Measurements from ENCODE around the gene FBN3.

The FBN3 gene

DNA sequence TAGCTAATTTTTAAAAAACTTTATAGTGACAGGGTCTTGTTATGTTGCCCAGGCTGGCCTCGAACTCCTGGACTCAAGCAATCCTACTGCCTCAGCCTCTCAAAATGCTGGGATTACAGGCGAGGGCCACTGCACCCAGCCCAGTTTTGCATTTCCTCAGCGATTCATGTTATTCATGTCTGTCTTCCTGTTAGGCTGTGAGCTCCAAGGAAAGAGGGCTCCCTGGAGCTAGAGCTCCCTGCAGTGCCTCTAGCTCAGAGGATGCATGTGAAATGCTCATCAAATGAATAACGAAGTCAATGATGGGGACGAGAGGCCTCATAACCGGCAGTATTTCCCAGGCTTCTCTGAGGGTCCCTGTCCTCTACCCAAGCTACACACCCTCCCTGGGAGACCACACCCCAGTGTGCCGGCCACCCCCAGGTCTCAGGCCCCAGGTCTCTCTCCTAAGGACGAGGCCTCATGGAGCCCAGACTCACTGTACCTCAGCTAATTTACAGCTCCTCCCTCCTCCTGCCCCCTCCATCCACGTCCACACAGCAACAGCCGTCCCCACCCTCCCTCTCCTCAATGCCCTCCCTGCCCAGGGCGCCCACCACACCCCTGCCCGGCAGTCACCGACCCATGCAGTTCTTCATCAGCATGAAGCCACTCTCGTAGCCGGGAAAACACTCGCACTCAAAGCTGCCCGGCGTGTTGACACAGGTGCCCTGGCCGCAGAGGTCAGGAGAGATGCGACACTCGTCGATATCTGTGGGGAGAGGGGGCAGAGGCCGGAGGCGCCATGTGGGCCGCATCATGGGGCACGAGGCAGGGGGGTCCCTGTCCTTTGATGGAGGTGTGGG, 28.5 kb downstream of the FBN3 start:
- no peaks in the 10 kb centered on the region for H3K9me3 ChIP-seq (ENCODE audit: low read depth, low read length)
- no peak for DNase-seq (ENCODE audit: low read depth, low spot score)
- no peak overlapping the region for H3K4me3 ChIP-seq
- no peak overlapping the region for H3K27ac ChIP-seq
- TF ChIP-seq EZH2 (IDR thresholded peaks at IDR 0.05) (no peak), POLR2AphosphoS5 (IDR thresholded peaks at IDR 0.05; ENCODE audit: borderline replicate concordance, low read depth, low read length) (no peak), FOXP2 (optimal IDR thresholded peaks at IDR 0.05; ENCODE audit: control extremely low read depth, extremely low read length, insufficient read depth) (no peak)
- H3K36me3 ChIP-seq (ENCODE audit: insufficient read depth, low read length), result peaks cover 6% of the 10 kb centered on the region; the same call in 1 of the 2 replicates
- H3K9ac ChIP-seq (ENCODE audit: insufficient read length), result no peak overlapping the region

DNA sequence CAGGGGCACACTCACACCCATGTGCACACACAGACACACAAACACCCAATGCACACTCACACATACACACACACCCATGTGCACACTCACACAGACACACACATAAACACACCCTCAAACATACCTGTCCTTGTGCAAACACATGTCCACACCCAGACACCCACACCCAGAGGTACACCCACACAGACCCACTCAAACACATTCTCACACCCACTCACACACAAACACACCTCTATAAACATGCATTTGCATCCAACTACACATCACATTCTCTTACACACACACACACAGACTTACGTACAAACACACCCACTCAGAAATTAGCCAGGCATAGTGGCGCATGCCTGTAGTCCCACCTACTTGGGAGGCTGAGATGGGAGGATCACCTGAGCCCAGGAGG, 31.4 kb downstream of the FBN3 start:
- H3K36me3 ChIP-seq (ENCODE audit: insufficient read depth, low read length), result no peaks in the 10 kb centered on the region; the same call in 1 of the 2 replicates
- H3K4me3 ChIP-seq, result no peak overlapping the region
- H3K9ac ChIP-seq (ENCODE audit: insufficient read length), result no peak overlapping the region
- no peaks in the 10 kb centered on the region for H3K9me3 ChIP-seq (ENCODE audit: low read depth, low read length)
- TF ChIP-seq POLR2AphosphoS5 (IDR thresholded peaks at IDR 0.05; ENCODE audit: borderline replicate concordance, low read depth, low read length) (no peak), EZH2 (IDR thresholded peaks at IDR 0.05) (no peak), FOXP2 (optimal IDR thresholded peaks at IDR 0.05; ENCODE audit: control extremely low read depth, extremely low read length, insufficient read depth) (no peak)
- no peak for DNase-seq (ENCODE audit: low read depth, low spot score)
- no peak overlapping the region for H3K27ac ChIP-seq

DNA sequence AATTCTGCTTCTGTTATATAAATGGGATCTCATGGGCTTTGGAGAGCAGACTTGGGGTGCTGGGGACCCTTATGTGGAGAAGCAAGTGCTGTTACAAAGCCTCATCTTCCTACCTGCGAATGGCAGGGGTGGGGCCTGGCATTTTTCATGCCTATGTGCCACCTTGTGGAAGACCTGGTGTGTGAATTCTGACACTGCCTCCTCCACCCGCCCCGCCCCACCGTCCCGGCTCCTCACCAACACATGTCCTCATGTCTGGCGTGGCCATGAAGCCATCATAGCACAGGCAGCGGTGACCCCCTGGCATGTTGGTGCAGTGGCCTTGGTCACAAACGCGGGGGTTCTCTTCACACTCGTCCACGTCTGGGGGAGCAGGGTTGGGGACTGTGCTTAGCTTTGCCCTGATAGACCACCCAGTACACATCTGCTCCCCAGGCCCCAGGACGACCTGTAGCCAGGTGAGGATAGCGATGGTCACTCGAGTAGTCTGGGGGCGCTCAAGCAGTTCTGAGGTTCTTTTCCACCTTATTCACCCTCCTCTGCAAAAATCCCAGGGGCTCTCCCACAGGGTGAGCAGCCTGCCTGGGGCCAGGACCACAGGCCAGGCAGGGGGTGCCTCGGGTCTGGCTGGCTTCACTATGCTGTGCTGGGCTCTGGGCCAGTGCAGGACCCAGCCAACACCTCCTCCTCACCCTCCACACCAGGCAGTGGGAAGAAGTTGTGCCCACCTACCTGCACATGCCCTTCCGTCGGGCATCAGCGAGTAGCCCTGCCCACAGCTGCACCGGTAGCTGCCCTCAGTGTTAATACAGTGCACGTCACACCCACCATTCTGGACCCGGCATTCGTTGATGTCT, 32.7 kb downstream of the FBN3 start:
- Histone ChIP-seq H3K27ac (no peak overlapping the region), H3K9ac (ENCODE audit: insufficient read length) (no peak overlapping the region), H3K9me3 (ENCODE audit: low read depth, low read length) (no peaks in the 10 kb centered on the region), H3K36me3 (ENCODE audit: insufficient read depth, low read length) (no peaks in the 10 kb centered on the region; the same call in 1 of the 2 replicates), H3K4me3 (no peak overlapping the region)
- DNase-seq (ENCODE audit: low read depth, low spot score), result no peak
- TF ChIP-seq EZH2 (IDR thresholded peaks at IDR 0.05) (no peak), POLR2AphosphoS5 (IDR thresholded peaks at IDR 0.05; ENCODE audit: borderline replicate concordance, low read depth, low read length) (no peak), FOXP2 (optimal IDR thresholded peaks at IDR 0.05; ENCODE audit: control extremely low read depth, extremely low read length, insufficient read depth) (no peak)

DNA sequence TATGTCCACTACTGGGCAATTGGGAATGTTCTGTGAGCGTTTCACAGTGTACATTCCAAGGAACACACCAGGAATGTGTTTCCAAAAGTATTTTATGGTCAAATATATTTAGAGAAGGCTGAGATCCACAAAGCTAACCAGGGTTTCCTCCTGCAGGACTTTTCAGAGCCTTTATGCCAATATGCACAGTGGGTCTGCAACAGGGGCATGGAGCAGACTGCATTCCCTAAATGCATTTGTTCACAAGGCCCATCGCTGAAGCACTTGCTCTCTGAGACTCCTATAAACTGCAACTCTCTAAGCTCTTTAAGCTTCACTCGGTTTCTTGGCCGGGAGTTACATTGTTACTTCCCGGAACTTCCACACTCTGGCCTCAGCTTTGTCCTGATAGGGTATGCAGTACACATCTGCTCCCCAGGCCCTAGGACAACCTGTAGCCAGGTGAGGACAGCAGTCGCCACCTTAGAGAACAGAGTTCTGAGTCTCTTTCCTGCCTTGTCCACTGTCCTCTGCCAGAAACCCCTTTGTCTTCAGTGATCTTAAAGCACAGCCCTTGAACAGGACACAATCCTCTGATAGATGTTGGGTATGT, 33.5 kb downstream of the FBN3 start:
- Histone ChIP-seq H3K9ac (ENCODE audit: insufficient read length) (no peak overlapping the region), H3K9me3 (ENCODE audit: low read depth, low read length) (no peaks in the 10 kb centered on the region), H3K4me3 (no peak overlapping the region), H3K36me3 (ENCODE audit: insufficient read depth, low read length) (no peaks in the 10 kb centered on the region; the same call in 1 of the 2 replicates), H3K27ac (no peak overlapping the region)
- no peak for DNase-seq (ENCODE audit: low read depth, low spot score)
- TF ChIP-seq FOXP2 (optimal IDR thresholded peaks at IDR 0.05; ENCODE audit: control extremely low read depth, extremely low read length, insufficient read depth) (no peak), EZH2 (IDR thresholded peaks at IDR 0.05) (no peak), POLR2AphosphoS5 (IDR thresholded peaks at IDR 0.05; ENCODE audit: borderline replicate concordance, low read depth, low read length) (no peak)

DNA sequence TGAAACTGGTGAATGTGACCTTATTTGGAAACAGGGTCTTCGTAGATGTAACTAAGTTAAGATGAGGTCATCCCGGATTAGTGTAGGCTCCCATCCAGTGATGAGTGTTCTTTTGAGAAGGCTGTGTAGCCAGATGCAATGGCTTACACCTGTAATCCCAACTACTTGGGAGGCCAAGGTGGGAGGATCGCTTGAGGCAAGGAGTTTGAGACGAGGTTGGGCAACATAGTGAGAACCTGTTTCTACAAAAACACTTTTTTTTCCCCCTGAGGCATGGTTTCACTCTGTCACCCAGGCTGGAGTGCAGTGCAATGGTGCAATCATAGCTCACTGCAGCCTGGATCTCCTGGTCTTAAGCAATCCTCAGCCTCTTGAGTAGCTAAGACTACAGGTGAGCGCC, 36.4 kb downstream of the FBN3 start:
- TF ChIP-seq POLR2AphosphoS5 (IDR thresholded peaks at IDR 0.05; ENCODE audit: borderline replicate concordance, low read depth, low read length) (no peak), FOXP2 (optimal IDR thresholded peaks at IDR 0.05; ENCODE audit: control extremely low read depth, extremely low read length, insufficient read depth) (no peak), EZH2 (IDR thresholded peaks at IDR 0.05) (no peak)
- Histone ChIP-seq H3K4me3 (no peak overlapping the region), H3K36me3 (ENCODE audit: insufficient read depth, low read length) (peaks cover 4% of the 10 kb centered on the region; the same call in 1 of the 2 replicates), H3K9ac (ENCODE audit: insufficient read length) (no peak overlapping the region), H3K9me3 (ENCODE audit: low read depth, low read length) (no peaks in the 10 kb centered on the region), H3K27ac (no peak overlapping the region)
- no peak for DNase-seq (ENCODE audit: low read depth, low spot score)

DNA sequence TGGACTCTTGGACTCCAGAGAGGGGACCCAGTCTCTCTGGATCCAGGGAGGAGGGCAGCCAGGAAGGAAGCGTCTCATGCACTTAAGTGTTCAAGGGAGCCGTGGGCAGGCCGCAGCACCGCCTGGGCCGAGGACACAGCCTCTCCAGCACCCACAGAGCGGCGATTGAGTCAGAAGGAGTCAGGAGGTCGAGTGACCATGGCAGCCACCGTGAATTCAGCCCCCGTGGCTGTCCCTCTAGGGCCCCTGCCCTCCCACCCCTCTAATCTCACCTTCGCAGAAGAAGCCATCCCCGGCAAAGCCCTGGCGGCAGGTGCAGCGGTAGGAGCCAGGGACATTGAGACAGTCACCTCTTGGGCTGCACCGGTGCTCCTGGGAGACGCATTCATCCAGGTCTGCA, 38.0 kb downstream of the FBN3 start:
- Histone ChIP-seq H3K27ac (no peak overlapping the region), H3K4me3 (no peak overlapping the region), H3K36me3 (ENCODE audit: insufficient read depth, low read length) (peaks cover 12% of the 10 kb centered on the region; the same call in 1 of the 2 replicates), H3K9me3 (ENCODE audit: low read depth, low read length) (no peaks in the 10 kb centered on the region), H3K9ac (ENCODE audit: insufficient read length) (no peak overlapping the region)
- no peak for TF ChIP-seq FOXP2 (optimal IDR thresholded peaks at IDR 0.05; ENCODE audit: control extremely low read depth, extremely low read length, insufficient read depth)
- no peak for TF ChIP-seq POLR2AphosphoS5 (IDR thresholded peaks at IDR 0.05; ENCODE audit: borderline replicate concordance, low read depth, low read length)
- no peak for TF ChIP-seq EZH2 (IDR thresholded peaks at IDR 0.05)
- DNase-seq (ENCODE audit: low read depth, low spot score), result no peak

DNA sequence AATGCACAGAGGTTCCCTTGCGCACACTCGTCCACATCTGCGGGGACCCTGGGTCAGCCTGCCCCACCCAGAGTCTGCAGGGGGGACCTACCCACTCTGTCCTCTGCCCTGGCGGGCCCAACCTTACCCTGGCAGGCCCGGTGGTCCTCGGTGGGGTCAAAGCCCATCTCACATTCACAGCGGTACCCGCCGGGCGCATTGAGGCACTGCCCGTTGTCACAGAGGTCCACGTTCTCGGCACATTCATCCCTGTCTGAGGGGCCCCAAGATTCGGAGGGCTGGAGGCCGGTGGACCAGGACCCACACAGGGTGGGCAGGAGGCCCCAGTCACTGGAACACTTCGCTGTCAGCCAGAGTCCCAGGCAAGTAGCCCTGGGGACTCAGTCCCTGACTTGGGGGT, 38.5 kb downstream of the FBN3 start:
- Histone ChIP-seq H3K9ac (ENCODE audit: insufficient read length) (no peak overlapping the region), H3K9me3 (ENCODE audit: low read depth, low read length) (no peaks in the 10 kb centered on the region), H3K36me3 (ENCODE audit: insufficient read depth, low read length) (peaks cover 17% of the 10 kb centered on the region; the same call in 1 of the 2 replicates), H3K27ac (no peak overlapping the region), H3K4me3 (no peak overlapping the region)
- TF ChIP-seq FOXP2 (optimal IDR thresholded peaks at IDR 0.05; ENCODE audit: control extremely low read depth, extremely low read length, insufficient read depth) (no peak), EZH2 (IDR thresholded peaks at IDR 0.05) (no peak), POLR2AphosphoS5 (IDR thresholded peaks at IDR 0.05; ENCODE audit: borderline replicate concordance, low read depth, low read length) (no peak)
- DNase-seq (ENCODE audit: low read depth, low spot score), result no peak
